C4-2B (cell line): ENCODE data around the gene ATP23.

Source experiments
- CTCF ChIP-seq: fragments of 450-650 bp; conservative IDR thresholded peaks from 2 replicates; pipeline ENCODE4 v1.5.1; 2017; ENCODE audit warnings: mild to moderate bottlenecking
- ZFX ChIP-seq: fragments of 450-650 bp; IDR thresholded peaks from 2 replicates; pipeline ENCODE4 v1.6.1; 2017

- TF ChIP-seq CTCF (no peak), ZFX (no peak)
Measured at GRCh38 chr12:57990241-57990883, 49.0 kb downstream of the ATP23 start.
